ENCODE data around the gene FOXL3.

FOXL3 gene

GRCh38 chr7:302054-302992, 12.4 kb downstream of the FOXL3 start:
- DNase-seq (ENCODE audit: low spot score) = no peak

GRCh38 chr7:303425-303824, 13.5 kb downstream of the FOXL3 start:
- DNase-seq (ENCODE audit: low spot score) = no peak

DNA sequence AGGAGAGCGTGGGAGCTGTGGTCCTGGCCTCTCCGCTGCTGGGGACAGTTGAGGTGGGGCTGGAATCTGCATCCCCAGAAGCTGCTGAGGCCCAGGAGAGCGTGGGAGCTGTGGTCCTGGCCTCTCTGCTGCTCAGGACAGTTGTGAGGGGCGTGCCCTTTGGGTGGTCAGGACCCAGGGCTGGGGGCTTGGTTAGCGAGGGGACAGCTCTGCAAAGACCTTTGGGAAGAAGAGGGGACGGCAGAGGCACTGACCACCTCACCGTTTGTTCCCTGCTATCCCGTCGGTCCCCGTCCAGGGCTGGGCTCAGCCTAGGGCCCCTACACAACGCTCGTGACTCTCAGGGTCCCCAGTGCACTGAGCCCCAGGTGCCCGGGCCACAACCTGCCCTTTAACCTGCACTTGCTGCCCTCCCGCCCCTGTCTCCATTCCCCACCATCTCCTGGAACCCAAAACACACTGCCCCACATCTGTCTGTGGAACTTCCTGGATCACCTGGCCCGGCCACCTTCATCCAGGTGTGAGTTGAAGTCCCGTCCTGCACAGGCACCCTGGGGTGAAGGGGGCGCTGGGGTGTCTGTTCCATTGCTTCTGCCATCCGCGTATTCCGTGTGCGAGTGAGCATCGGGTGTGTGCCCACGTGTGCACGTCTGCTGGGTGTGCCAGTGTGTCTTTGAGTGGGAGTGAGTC, 14.1 kb downstream of the FOXL3 start:
- no peak for DNase-seq (ENCODE audit: low spot score)

GRCh38 chr7:304574-305409, 14.8 kb downstream of the FOXL3 start:
- no peak for DNase-seq (ENCODE audit: low spot score)

GRCh38 chr7:305410-306151, 15.6 kb downstream of the FOXL3 start:
- no peak for DNase-seq (ENCODE audit: low spot score)

DNA sequence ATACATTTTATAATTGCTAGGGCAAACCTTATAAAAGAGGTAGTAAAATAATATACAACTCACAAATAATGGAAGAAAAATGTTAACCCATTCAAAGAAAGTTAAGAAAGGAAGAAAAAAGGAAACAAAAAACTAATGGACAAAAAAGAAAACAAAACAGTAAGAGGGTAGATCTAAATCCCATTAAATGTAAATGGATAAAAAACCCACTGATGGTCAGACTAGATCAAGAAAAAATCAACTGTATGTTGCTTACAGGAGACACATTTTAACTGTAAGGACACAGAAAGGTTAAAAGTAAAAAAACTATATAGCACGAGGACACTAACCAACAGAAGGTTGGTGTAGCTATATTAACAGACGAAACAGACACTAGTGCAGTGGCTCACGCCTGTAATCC, 18.0 kb downstream of the FOXL3 start:
- no peak for DNase-seq (ENCODE audit: low spot score)

- no peak for DNase-seq (ENCODE audit: low spot score)
These were observed 19.7 kb downstream of the FOXL3 start for GRCh38 chr7:309586-310228.

DNA sequence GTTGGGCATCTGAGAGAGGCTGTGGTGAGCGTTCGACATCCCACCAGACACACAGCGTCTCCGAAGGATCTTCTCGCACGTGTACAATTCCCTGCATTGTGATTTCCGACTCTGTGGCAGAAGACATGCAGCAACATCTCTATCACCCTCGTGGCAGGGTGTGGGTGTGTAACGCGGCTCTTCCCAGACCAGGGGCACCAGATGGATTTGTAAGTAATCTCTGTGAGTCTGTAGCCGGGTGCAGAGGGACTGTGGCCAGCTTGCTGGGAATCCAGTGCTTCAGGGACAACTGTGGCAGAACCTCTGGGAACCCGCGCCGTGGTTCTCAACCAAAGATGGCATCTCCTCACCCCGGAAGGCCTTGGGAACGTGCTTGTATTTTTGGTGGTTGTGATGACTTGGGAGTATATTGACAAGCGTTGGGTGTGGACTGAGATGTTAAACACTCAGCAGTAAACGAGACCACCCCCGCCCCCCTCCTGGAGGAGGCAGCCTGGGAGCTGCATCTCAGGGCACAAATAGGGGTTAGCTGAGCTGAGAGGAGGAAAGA, 21.2 kb downstream of the FOXL3 start:
- no peak for DNase-seq (ENCODE audit: low spot score)

DNA sequence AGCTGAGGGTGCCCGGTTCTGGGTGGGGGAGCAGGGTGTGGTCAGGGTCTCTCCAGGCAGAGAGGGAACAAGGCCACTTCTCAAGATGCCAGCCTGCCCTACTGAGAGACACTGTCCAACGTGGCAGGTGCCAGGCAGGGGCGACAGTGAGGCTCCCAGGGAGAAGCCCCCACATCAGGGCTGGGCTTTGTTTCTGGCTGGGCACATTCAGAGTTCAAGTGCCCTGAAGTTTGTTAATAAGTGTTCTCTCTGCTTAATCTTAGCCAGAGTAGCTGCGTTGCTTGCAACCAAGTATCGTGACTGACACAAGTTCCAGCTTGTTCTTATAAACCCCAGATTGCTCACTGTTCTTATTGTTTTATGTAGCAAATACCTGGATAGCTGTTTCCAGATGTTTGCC, 21.8 kb downstream of the FOXL3 start:
- no peak for DNase-seq (ENCODE audit: low spot score)

DNA sequence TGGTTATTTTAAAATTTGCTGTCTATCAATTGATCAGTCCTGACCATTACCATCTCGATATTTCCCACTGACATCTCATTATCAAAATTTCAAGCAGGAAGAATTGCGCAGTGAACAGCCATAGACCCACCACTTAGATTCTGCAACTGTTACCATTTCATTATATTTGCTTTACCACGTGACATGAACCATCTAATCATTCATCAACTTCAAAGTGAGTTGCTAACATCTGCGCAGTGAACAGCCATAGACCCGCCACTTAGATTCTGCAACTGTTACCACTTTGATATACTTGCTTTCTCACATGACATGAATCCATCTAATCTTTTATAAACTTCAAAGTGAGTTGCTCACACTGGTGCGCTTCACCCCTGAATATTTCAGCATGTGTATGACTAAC, 22.5 kb downstream of the FOXL3 start:
- DNase-seq (ENCODE audit: low spot score) = no peak

GRCh38 chr7:314853-315252, 24.9 kb downstream of the FOXL3 start:
- no peak for DNase-seq (ENCODE audit: low spot score)

- DNase-seq (ENCODE audit: low spot score) = no peak
These were observed 25.7 kb downstream of the FOXL3 start for GRCh38 chr7:315516-316265.

DNA sequence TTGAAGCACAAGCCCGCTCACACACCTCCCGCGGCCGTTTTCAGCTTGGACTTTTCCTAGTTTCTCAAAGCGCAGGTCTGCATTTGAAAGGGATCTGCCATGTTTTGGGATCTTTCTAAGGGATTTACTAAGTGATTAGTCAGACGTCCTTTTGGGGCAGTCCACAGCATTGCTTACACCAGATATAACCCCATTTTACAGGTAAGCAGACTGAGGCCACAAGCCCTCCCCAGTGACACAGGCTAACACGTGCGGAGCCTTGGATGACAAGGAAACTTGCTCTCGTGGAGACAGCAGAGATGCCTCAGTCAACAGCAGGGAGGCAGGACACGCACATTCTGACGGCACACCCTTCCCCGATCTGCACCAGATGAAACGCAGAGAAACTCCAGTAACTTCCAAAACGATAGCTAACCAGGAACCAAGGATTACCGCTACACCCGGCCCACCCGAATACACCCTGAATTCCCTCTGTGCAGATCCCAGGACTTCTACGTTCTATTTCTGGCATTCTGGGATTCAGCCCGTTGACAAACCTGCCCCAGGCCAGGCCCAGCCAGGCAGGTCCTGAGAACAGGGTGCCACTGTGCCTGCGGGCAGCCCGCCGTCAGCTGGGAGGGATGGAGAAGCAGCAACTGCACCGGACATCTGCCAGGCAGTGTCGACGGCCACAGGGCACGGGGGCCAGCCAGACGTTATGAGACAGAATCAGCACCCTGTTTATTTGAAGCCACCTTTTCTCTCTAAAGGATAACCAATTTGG, 27.9 kb downstream of the FOXL3 start:
- no peak for DNase-seq (ENCODE audit: low spot score)

GRCh38 chr7:318476-318875, 28.5 kb downstream of the FOXL3 start:
- no peak for DNase-seq (ENCODE audit: low spot score)

DNA sequence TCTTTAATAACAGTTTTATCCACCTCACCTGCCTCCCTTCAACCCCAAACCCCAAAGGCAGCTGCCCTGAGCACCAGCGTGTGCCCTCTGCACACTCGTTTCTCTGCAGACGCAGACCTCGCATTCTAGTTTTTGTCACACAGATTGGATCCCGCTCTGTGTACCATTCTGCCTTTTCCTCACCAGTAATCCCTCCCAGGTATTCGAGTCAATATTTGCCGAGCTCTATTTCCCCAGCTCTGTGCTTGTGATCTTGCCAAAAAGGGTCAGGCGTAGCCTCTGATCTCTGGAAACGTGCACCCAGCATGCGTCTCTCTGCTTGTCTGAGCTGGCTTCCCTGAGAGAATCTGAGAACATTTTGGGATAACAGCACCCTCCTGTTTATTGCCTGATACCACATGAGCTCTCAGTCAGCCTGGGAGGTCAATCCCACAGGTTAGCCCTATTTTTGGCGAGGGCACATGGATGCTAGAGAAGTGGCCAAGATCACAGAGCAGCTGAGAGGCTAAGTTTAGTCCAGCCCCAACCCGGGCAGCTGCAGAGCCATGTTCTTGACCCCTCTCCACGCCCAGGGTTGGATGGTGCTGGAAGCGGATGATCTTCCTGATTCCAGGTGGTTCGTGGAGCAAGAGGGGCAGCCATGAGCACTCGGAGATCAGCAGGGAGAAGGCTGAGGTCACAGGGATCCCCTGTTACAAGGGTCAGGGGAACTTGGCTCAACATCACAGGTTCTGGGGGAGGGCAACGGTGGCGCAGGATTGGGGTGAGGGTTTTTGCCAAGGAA, 29.1 kb downstream of the FOXL3 start:
- DNase-seq (ENCODE audit: low spot score) = no peak

GRCh38 chr7:320297-320696, 30.3 kb downstream of the FOXL3 start:
- DNase-seq (ENCODE audit: low spot score) = no peak

GRCh38 chr7:322111-322671, 32.2 kb downstream of the FOXL3 start:
- peak; percentile 67 for DNase-seq (ENCODE audit: low spot score)

DNA sequence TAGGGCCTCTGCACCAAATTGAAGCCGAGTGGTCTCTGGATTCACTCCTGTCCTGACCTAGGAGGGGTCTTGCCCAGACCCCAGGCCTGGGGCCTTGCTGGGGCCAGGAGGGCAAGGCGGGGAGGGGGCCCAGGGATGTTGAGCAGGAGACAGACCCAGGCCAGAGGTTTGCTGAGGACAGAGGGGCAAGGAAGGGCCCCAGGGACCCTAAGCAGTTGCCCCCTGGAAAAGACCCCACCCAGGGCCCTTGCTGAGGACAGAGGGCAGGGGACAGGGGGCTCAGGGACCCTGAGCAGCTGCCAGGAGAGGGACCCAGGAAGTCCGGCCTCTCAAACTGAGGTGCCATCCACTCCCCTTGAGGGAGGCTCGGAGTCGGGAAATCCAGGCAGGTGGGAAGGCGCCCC, 32.7 kb downstream of the FOXL3 start:
- no peak for DNase-seq (ENCODE audit: low spot score)

All from LoVo (cell line).